ENCODE measurements around the gene KAT6B. TPM values are rescaled to one million over a fixed set of nuclear protein-coding genes. Genes with fewer than 3 reads are reported as not detected.

The KAT6B gene
- total RNA-seq, 4 donors from 2014 or later = 12.0 to 37.7 (median 21.6) TPM

GRCh38 chr10:75015442-75015841 is 189.0 kb downstream of the KAT6B start:
- DNase-seq (no peak), ATAC-seq (no peak)
- intact Hi-C loops (cut with DNase I; ENCODE audit: low total_unique reads) (no loop called here), in situ Hi-C loops (cut with MboI; ENCODE audit: low sequenced_read_pairs in 4 of 4) (no loop called here)
- peaks cover 24 to 46% of the 10 kb centered on the region in 2 donors for H3K4me1 ChIP-seq
- H3K9me3 ChIP-seq = no peaks in the 10 kb centered on the region
- H3K27ac ChIP-seq = peak overlapping the region in 1 of 4 donors; percentile 10
- H3K36me3 ChIP-seq = peaks cover 0 to 6% of the 10 kb centered on the region in 2 donors
- H3K27me3 ChIP-seq = no peaks in the 10 kb centered on the region
- H3K4me3 ChIP-seq = no peak overlapping the region
- TF ChIP-seq CTCF (IDR thresholded peaks at IDR 0.05 in 4 of 5, conservative IDR thresholded peaks at IDR 0.05 in 1 of 5) = no peak
- no peak for TF ChIP-seq POLR2A (IDR thresholded peaks at IDR 0.05)

GRCh38 chr10:75016325-75016724 is 189.9 kb downstream of the KAT6B start:
- DNase-seq = no peak
- intact Hi-C loops (cut with DNase I; ENCODE audit: low total_unique reads) (no loop called here), in situ Hi-C loops (cut with MboI; ENCODE audit: low sequenced_read_pairs in 4 of 4) (no loop called here)
- H3K9me3 ChIP-seq = no peaks in the 10 kb centered on the region
- peak overlapping the region in 1 of 4 donors; percentile 10 for H3K27ac ChIP-seq
- peaks cover 0 to 15% of the 10 kb centered on the region in 2 donors for H3K36me3 ChIP-seq
- H3K4me1 ChIP-seq = peaks cover 22 to 47% of the 10 kb centered on the region in 2 donors
- TF ChIP-seq POLR2A (IDR thresholded peaks at IDR 0.05) = no peak
- TF ChIP-seq CTCF (IDR thresholded peaks at IDR 0.05 in 4 of 5, conservative IDR thresholded peaks at IDR 0.05 in 1 of 5) = no peak
- H3K27me3 ChIP-seq = no peaks in the 10 kb centered on the region
- no peak for ATAC-seq
- H3K4me3 ChIP-seq = no peak overlapping the region

GRCh38 chr10:75018251-75018650 is 191.9 kb downstream of the KAT6B start:
- Histone ChIP-seq H3K4me1 (peaks cover 22 to 56% of the 10 kb centered on the region in 2 donors), H3K27ac (no peak overlapping the region), H3K4me3 (no peak overlapping the region), H3K27me3 (no peaks in the 10 kb centered on the region), H3K36me3 (peaks cover 0 to 26% of the 10 kb centered on the region in 2 donors), H3K9me3 (no peaks in the 10 kb centered on the region)
- intact Hi-C loops (cut with DNase I; ENCODE audit: low total_unique reads) = no loop called here
- in situ Hi-C loops (cut with MboI; ENCODE audit: low sequenced_read_pairs in 4 of 4) = no loop called here
- TF ChIP-seq POLR2A (IDR thresholded peaks at IDR 0.05) = no peak
- TF ChIP-seq CTCF (IDR thresholded peaks at IDR 0.05 in 4 of 5, conservative IDR thresholded peaks at IDR 0.05 in 1 of 5) = no peak
- DNase-seq (no peak), ATAC-seq (no peak)

- no peak for DNase-seq
- no peak for TF ChIP-seq CTCF (IDR thresholded peaks at IDR 0.05 in 4 of 5, conservative IDR thresholded peaks at IDR 0.05 in 1 of 5)
- TF ChIP-seq POLR2A (IDR thresholded peaks at IDR 0.05) = no peak
- intact Hi-C loops (cut with DNase I; ENCODE audit: low total_unique reads) (no loop called here), in situ Hi-C loops (cut with MboI; ENCODE audit: low sequenced_read_pairs in 4 of 4) (no loop called here)
- Histone ChIP-seq H3K4me1 (peaks cover 22 to 52% of the 10 kb centered on the region in 2 donors), H3K36me3 (peaks cover 0 to 26% of the 10 kb centered on the region in 2 donors), H3K9me3 (no peaks in the 10 kb centered on the region), H3K27ac (no peak overlapping the region), H3K4me3 (no peak overlapping the region), H3K27me3 (no peaks in the 10 kb centered on the region)
- no peak for ATAC-seq
These were observed 192.4 kb downstream of the KAT6B start for GRCh38 chr10:75018686-75019307.

- no peak for TF ChIP-seq POLR2A (IDR thresholded peaks at IDR 0.05)
- TF ChIP-seq CTCF (IDR thresholded peaks at IDR 0.05 in 4 of 5, conservative IDR thresholded peaks at IDR 0.05 in 1 of 5) = peak in 2 of 5 experiments; percentile 6 to 24
- H3K27me3 ChIP-seq = no peaks in the 10 kb centered on the region
- H3K4me3 ChIP-seq = no peak overlapping the region
- H3K27ac ChIP-seq = no peak overlapping the region
- intact Hi-C loops (cut with DNase I; ENCODE audit: low total_unique reads) = no loop called here
- ATAC-seq (no peak), DNase-seq (no peak)
- H3K9me3 ChIP-seq = no peaks in the 10 kb centered on the region
- in situ Hi-C loops (cut with MboI; ENCODE audit: low sequenced_read_pairs in 4 of 4) = no loop called here
- peaks cover 0 to 28% of the 10 kb centered on the region in 2 donors for H3K36me3 ChIP-seq
- peaks cover 22 to 49% of the 10 kb centered on the region in 2 donors for H3K4me1 ChIP-seq
These were observed 193.0 kb downstream of the KAT6B start for GRCh38 chr10:75019370-75019769.
